ENCODE measurements around the gene SHISA3.
"Not testable (repeated sequence)": the region's sequence is repeated elsewhere in the genome, so short reads cannot be mapped to it uniquely, and the experiment has no call there.

SHISA3 gene

GRCh38 chr4:42396752-42397634 lies at the start of gene SHISA3:
Gene SHISA3, plus strand, starts transcription at chr4:42397488. Its CDS starts 569 bp downstream, at chr4:42398057.
- DNase-seq (ENCODE audit: low spot score) = peak; percentile 30

GRCh38 chr4:42348247-42348646 lies 49.0 kb upstream of the SHISA3 start:
- no peak for DNase-seq (ENCODE audit: low spot score)

GRCh38 chr4:42348692-42349091 lies 48.6 kb upstream of the SHISA3 start:
- DNase-seq (ENCODE audit: low spot score) = no peak

GRCh38 chr4:42350611-42351182 lies 46.6 kb upstream of the SHISA3 start:
- DNase-seq (ENCODE audit: low spot score) = no peak

- DNase-seq (ENCODE audit: low spot score) = no peak
These were observed 45.2 kb upstream of the SHISA3 start for GRCh38 chr4:42352049-42352448.

GRCh38 chr4:42357325-42357724 lies 40.0 kb upstream of the SHISA3 start:
- DNase-seq (ENCODE audit: low spot score) = peak; percentile 42

- DNase-seq (ENCODE audit: low spot score) = no peak
These were observed 37.6 kb upstream of the SHISA3 start for GRCh38 chr4:42359711-42360110.

- no peak for DNase-seq (ENCODE audit: low spot score)
These were observed 37.0 kb upstream of the SHISA3 start for GRCh38 chr4:42360256-42360669.

GRCh38 chr4:42361456-42361855 lies 35.8 kb upstream of the SHISA3 start:
- DNase-seq (ENCODE audit: low spot score) = no peak

- no peak for DNase-seq (ENCODE audit: low spot score)
These were observed 34.7 kb upstream of the SHISA3 start for GRCh38 chr4:42362591-42362990.

GRCh38 chr4:42363614-42364013 lies 33.7 kb upstream of the SHISA3 start:
- no peak for DNase-seq (ENCODE audit: low spot score)

- no peak for DNase-seq (ENCODE audit: low spot score)
These were observed 32.8 kb upstream of the SHISA3 start for GRCh38 chr4:42364266-42365053.

GRCh38 chr4:42366959-42367358 lies 30.3 kb upstream of the SHISA3 start:
- DNase-seq (ENCODE audit: low spot score) = no peak

GRCh38 chr4:42369489-42369888 lies 27.8 kb upstream of the SHISA3 start:
- DNase-seq (ENCODE audit: low spot score) = no peak

GRCh38 chr4:42371305-42372252 lies 25.7 kb upstream of the SHISA3 start:
- DNase-seq (ENCODE audit: low spot score) = peak; percentile 11

- not testable (repeated sequence) for DNase-seq (ENCODE audit: low spot score)
These were observed 25.0 kb upstream of the SHISA3 start for GRCh38 chr4:42372303-42372702.

- DNase-seq (ENCODE audit: low spot score) = no peak
These were observed 19.8 kb upstream of the SHISA3 start for GRCh38 chr4:42377497-42377896.

GRCh38 chr4:42381666-42382065 lies 15.6 kb upstream of the SHISA3 start:
- DNase-seq (ENCODE audit: low spot score) = no peak

GRCh38 chr4:42385516-42385915 lies 11.8 kb upstream of the SHISA3 start:
- DNase-seq (ENCODE audit: low spot score) = no peak

GRCh38 chr4:42390622-42391354 lies 6.5 kb upstream of the SHISA3 start:
- no peak for DNase-seq (ENCODE audit: low spot score)

GRCh38 chr4:42391355-42391664 lies 6.0 kb upstream of the SHISA3 start:
- DNase-seq (ENCODE audit: low spot score) = no peak

All from activated CD4-positive, alpha-beta T cell treated with anti-CD3 and anti-CD28 coated beads, Interleukin-2, Interleukin-4, amounts not matched to agents 100 ng/mL and 50 ng/mL, durations not matched to agents 16 hours and 8 hours (primary cell).